Kidney tubule cell (primary cell): Measurements from ENCODE around the gene INF2.
"Not testable (repeated sequence)": the region's sequence is repeated elsewhere in the genome, so short reads cannot be mapped to it uniquely, and the experiment has no call there.

ENCODE experiments used
- DNase-seq: peaks from one replicate; pipeline ENCODE4 v3.0.0-alpha.2; 2018; ENCODE audit warnings: low spot score

INF2 gene

DNA sequence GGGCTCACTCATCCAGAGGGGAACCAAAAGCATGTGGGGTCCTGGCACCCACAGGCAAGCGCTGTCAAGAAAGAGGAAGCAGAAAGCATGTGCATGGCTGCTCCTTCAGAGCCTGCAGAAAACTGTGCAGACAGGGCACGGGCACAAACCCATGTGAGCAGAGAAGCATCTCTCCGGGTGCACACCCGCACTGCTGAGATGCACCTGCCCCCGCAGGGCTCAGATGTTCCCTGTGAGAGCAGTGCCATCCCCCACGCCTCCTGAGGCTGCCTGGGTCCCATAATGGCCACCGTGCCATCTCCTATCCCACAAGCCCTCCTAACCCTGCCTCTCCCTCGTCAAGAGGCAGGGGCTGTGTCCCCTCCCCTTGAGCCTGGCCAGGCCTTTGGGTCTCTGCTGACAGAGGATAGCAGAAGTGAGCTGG, 32.3 kb upstream of the INF2 start:
- DNase-seq: no peak

DNA sequence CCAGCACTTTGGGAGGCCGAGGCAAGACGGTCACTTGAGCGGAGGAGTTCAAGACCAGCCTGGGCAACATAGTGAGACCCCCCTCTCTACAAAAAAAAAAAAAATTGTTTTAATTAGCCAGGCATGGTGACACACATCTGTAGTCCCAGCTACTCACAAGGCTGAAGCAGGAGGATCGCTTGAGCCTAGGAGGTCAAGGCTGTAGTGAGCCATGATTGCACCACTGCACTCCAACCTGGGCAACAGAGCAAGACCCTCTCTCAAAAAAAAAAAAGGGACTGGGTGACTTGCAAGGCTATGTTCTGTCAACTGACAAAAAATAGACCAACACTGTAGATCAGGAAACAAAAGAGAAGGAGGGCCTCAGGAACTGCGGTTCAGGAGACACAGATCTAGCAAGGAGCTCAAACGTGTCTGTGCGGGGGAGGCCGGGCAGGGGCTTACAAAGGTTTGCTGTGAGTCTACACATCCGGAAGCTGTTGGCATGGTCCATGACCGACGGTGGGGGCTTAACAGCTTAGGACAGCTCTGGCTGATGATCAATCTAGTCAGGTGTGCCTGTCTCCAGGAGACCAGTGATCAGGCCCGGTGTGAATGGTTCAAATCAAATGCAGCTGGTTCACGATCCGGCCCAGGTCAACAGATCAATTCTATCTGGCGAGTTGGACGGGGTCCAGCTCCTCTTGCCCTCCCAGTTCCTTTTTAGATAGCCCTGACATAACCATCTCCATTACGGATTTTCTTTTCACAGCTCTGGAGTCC, 31.7 kb upstream of the INF2 start:
- DNase-seq: peak; percentile 5

DNA sequence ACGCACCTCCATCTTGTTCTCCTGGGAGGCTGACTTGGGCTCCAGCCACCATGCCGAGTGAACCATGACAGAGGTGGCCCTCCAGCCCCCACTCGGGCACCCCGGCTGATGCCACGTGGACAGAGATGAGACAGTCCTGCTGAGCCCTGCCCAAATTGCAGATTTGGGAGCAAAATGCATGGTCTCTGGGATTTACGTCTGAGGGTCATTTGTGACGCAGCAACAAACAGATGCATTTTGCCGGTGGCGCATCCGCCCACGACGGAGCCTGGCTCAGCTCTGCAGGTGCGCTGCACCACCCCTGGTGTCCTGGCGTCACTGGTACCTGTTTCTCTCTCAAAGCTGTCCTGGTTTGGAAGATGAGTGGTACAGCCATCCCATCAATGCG, 31.1 kb upstream of the INF2 start:
- no peak for DNase-seq

DNA sequence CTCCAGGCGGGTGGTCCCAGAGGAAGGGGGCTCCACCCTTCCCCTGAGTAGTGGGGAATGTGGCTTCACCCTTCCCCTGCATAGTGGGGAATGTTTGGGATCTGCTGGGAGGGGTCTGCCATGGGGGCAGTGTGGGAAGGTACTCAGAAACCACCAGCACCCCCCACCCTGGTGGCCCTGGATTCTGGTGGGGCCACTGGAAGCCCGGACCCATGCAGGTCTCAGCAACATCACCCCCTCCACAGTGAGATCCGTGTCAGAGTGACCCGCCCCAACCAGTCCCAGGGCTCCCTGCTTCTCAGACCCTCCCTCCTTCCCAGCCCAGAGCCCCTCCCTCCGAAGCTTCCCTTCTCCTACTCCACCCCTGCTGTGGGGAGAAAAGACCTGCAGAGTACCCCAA, 30.3 kb upstream of the INF2 start:
- no peak for DNase-seq

DNA sequence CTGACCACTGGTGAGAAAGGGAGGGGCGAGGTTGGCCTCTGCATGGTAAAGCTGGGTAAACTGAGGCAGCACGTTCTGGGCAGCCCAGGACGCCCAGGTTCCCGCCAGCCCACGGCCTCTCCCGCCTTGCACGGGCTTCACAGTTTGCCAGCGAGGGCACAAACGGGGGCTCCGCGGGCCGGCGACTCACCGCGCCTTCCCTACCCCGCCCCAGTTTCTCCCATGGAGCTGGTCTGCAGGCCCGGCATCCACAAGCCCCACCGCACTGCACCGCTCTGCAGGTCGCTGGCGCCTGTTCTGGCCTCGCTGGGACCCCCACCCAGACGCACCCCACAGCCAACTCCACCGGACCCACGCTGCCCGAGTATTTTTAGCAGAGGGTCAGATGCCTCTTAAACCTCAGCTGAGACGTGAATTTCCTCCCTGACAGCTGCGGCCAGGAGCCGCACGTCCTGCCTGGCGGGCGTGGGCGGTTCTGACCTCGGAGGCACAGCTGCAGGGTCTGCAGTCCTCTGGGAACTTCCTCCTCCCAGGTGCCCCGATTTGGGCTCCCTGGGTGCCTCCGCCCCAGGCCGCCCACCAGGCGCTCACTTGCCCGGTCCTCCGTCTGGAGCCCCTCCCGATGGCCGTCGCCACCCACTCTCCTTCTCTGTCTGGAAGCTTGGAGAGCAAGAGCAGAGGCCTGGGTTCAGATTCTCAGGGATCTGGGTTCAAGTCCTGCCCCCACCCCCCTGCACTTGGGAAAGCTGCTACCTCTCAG, 29.5 kb upstream of the INF2 start:
- DNase-seq: no peak

DNA sequence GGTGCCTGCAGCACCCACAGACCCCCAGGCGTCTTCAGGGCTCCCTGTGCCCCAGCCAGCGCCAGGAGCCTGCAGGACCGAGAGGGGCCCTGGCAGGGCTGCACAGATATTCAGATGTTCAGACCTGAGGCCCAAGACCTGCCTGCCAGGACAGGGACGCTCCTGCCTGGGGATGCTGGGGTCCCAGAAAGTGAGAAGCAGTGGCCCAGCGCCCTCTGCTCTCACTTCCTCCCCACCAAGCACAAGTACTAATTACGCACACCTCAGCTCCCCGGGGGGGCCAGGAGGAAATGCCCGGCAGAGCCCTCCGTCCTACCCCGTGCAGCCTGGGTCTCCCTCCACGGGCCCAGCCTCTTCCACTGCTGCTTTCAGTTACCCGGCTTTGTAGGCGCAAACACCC, 28.8 kb upstream of the INF2 start:
- no peak for DNase-seq

DNA sequence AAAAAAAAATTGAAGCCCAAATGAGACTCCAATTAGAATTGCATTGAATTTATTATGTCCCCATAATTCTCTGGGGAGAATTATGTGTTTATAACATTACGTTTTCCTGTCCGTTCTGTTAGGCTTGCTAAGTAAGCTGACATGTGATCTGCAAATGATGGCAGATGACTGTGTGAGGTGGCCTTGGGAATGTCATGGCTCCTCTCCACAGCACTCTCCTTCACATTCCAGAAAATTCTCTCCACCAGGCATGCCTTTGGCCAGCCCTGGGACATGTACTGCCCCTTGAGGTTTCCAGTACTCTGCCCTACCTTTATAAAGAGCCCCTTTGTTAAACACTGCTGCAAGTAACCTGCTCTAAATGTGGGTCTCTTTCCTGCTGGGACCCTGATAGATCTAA, 28.3 kb upstream of the INF2 start:
- no peak for DNase-seq

DNA sequence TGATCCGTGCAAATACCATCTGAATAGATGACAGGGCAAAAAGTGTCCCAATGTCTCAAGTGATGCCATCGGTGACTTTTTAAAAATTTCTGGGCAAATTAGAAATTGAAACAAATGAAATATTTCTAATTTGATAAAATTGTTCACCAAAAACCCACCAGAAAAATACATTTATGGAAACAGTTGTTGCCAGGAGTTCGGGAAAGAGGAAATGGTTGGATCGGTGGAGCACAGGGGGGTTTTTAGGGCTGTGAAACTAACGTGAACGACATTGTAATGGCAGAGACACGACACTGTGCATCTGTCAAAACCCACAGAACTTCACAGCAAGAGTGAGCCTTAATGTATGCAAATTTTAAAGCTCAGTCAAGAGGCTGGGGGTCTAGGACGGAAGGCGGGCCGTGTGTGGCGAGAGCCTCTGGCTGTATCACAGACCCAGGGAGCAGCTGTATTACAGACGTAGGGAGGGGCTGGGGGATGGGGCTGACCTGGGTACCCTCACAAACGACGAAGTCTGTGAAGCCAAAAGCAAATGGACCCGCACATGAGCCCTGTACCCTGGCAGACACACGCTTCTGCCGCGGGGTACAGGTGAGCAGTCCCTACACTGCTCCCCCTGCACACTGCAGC, 27.8 kb upstream of the INF2 start:
- not testable (repeated sequence) for DNase-seq

DNA sequence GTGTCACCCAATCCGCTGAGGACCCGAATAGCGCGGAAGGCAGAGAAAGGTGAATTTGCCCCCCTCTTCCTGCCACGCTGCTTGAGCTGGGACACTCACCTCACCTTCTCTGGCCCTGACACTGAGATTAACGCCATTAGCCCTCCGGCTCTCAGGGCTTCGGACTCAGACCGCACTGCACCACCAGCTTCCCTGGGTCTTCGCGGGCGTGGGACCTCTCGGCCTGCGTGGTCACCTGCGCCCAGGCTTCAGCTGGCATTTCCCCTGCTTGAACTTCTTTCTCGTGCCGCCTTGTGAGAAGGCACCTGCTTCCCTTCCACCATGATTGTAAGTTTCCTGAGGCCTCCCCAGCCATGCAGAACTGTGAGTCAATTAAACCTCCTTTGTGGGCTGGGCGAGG, 26.9 kb upstream of the INF2 start:
- not testable (repeated sequence) for DNase-seq

DNA sequence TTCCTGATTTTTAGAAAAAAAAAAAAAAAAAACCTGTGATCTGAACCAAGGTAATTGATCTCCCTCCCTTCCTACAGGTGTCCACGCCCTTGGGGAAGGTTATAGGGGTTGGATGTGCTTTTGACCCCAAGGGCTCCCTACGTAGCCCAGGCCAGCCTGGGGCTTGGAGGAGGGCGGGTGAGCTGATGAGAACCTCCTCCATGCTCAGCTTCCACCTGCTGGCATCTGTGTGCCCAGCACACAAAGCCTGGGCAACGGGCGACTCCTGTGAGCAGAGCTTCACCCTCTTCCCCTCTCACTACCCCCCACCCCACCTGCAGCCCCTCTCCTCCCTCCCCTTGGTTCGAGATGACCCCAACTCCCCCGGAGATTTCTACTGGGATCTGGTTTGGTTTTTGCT, 25.3 kb upstream of the INF2 start:
- no peak for DNase-seq

DNA sequence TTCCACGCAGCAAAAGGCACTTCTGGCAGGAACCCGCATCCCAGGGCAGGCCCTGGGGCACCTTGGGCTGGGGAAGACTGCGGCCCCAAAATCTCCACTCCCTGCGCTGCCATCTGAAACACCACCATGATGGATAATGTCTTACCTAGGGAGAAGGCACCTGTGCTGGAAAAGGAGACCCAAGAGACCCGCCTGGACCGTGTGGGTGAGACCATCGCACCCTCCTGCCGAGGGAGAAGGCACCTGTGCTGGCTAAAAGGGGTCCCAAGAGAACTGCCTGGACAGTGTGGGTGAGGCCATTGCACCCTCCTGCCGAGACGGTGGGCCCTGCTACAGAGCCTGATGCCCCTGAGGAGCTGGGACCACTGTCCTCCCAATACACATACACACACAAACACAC, 24.8 kb upstream of the INF2 start:
- DNase-seq: no peak

DNA sequence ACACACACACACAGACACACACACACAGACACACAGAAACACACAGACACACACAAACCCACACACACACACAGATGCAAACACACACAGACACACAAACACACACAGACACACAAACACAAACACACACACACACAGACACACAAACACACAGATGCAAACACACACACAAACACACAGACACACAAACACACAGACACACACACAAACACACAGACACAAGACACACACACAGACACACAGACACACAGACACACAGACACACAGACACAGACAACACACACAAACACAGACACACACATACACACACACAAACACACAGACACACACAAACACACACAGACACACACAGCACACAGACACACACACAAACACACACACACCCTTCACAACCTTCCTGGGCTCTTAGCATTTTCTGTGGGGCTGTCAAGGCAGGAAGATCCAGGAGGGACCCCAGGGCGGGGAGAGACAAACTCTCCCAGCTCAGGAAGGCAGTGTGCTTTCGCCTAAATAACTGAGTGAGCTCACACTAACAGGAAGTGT, 24.2 kb upstream of the INF2 start:
- no peak for DNase-seq

DNA sequence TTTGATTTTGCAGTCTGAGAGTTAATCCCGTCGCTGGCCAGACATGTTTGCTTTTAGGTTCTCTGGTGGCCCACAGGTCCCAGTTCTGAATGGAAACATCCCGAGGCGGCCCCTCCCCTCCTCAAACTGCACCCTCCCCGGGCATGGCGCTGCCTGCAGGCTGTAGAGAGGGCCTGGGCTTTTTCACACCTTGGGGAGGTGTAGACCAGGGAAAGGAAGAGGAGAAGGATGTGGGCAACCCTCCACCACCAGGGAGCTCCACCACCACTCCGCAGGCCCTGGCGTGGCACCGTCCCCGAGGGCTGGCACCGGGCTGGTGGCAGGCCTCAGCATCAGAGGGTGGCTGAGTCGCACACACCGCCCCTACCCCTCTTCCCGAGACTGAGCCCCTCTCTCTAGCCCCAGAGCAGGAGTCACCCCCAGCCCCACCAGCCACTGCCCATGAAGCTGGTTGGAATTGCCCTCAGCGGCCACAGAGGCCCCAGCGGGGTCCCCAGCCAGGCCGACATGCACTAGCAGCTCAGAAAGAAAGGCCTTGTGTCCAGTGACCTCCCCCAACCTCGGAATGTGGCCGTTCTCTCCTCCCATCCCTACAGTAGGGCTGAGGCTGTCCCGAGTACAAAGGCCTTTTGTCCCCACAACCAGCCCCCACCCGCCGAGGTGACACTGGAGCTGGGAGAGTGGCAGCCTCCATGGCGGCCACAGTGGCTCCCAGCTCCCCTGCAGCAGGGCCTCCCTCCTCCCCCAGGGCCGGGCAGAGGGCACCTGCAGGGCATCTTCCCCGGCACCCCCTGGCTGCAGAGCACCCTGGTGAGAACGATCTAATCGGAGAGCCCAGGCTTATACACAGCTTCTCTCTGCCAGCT, 23.5 kb upstream of the INF2 start:
- peak; percentile 48 for DNase-seq

DNA sequence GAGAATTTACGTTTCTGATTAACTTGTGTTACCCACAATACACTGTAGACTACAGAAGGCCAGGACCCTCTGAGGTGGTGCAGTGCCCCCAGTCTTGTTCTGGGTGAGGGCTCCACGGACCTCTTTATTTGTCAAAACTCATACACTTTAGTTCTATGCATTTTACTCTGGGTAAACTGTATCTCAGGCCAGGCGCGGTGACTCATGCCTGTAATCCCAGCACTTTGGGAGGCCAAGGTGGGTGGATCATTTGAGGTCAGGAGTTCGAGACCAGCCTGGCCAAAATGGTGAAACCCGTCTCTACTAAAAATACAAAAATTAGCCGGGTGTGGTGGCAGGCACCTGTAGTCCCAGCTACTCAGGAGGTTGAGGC, 22.9 kb upstream of the INF2 start:
- not testable (repeated sequence) for DNase-seq

DNA sequence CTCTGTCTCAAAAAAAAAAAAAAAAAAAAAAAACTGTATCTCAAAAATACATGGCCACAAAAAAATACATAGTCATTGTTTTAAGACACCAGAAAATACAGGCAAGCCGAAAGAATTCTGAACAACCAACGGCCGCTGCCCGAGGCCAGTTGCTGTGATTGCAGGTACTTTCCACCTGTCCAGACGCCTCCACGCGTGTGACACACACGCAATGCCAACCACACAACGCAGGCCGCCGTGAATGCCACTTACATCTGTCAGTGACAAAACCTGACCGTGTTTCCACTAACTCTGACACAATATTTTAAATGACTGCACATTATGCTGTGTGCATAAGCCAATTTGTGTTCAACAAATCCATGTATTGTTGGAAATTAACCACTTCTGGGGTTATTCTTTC, 22.4 kb upstream of the INF2 start:
- no peak for DNase-seq

DNA sequence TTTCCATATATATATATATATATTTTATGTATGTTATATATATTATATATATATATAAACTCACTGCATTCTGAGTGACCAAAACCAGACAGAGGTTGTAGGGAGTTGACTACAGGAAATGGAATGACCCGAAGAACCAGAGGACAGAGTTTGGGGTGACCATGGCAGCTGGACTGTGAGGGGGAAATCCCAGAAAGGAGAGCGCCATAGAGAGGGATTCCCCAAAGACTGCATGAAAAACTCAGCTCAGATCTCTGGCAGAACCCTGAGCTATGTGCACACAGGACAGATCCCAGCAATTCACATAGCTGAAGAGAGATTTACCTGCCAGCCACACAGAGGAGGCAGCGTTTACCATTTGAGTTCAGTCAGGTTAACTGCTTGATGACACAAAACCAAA, 19.7 kb upstream of the INF2 start:
- no peak for DNase-seq

DNA sequence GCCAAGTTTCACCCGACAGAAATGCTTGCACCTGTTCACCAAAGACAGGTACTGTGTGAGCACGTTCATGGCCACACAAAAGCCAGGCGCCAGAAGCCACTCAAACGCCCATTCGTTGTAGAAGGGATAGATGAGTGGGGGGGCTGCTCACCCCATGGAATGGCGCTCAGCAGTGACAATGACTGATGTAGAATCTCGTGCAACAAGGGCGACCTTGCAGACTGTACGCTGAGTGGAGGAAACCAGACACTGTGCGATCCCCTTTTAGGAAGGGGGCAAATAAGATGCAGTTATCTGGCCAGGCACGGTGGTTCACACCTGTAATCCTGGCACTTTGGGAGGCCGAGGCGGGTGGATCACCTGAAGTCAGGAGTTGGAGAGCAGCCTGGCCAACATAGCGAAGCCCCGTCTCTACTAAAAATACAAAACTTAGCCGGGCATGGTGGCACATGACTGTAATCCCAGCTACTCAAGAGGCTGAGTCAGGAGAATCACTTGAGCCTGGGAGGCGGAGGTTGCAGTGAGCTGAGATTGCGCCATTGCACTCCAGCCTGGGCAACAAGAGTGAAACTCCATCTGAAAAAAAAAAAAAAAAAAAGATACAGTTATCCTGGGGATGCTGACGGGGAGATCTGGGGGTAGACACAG, 18.0 kb upstream of the INF2 start:
- not testable (repeated sequence) for DNase-seq

DNA sequence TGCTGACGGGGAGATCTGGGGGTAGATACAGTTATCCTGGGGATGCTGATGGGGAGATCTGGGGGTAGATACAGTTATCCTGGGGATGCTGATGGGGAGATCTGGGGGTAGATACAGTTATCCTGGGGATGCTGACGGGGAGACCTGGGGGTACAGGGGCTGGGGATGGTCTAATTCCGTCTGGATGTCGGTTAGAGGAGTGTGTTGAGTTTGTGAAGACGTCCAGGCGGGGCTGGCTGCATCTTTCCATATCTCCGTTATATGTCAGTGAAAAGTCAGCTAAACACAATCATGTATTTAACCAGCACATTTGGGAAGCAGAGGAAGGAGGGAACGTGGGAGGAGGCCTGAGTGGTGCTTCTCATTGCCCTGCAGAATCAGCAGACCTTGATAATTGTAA, 17.3 kb upstream of the INF2 start:
- not testable (repeated sequence) for DNase-seq

DNA sequence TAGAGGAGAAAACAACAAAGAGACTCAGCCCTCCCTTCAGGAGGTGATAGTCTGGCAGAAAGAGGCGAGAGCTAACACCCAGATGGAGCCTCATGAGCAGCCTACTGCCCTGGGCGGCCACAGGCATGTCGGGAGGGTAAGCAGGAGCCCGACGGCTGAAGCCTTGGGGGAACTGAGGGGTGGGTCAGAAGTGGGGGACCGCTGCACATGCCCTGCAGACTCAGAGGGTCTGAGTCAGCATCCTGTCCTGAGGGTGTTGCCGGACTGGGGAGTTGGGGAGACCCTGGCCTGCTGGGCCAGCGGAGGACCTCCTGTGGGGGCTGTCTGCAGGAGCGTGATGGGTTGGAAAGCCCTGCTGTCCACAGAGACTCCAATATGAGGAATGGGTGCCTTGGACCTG, 15.9 kb upstream of the INF2 start:
- DNase-seq: no peak

DNA sequence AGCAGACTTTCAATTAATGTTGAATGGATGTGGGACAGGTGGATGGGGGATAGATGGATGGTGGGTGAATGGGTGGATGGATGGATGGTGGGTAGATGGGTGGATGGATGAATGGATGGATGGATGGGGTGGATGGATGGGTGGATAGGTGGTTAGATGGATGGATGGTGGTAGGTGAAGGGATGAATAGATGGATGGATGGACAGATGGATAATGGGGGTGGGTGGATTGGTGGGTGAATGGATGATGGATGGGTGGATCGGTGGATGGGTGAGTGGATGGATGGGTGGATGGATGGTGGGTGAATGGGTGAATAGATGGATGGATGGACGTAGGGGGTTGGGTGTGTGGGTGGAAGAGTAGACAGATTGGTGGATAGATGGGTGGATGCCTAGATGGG, 14.0 kb upstream of the INF2 start:
- no peak for DNase-seq

DNA sequence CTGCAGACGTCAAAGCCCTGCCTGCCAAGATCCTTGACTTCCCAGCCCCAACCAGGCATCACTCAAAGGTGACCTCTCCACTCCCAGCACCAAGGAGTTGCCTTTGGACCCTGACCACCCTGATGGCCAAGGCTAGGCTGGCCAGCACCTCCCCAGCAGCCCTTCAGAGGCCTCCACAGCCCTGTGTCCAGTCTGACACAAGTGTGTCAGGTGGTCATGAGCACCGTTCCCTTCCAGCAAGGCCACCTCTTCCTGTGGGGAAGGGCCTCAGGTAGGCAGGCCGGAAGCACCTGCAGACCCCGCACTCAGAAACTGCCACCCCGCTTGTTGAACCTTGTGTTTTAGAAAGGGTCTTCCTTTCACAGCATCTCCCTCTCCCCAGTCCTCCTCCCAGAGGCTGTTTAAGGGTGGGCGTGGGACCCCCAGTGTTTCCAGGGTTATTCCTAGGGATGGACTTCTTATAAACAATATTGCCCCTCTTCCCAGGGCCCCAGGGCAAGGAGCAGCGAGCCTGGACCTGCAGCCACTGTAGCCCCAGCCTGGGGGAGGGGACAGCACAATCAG, 13.2 kb upstream of the INF2 start:
- DNase-seq: no peak
